ENCODE data around the gene DRC7. TPM values are rescaled to one million over a fixed set of nuclear protein-coding genes. Genes with fewer than 3 reads are reported as not detected.

The DRC7 gene
- total and polyA plus RNA-seq, 9 of the 15 experiments (the other 6 are each of a cell fraction or from before 2014, with no cell fraction given): 0.04 to 0.33 (median 0.12) TPM; not detected in 3

DNA sequence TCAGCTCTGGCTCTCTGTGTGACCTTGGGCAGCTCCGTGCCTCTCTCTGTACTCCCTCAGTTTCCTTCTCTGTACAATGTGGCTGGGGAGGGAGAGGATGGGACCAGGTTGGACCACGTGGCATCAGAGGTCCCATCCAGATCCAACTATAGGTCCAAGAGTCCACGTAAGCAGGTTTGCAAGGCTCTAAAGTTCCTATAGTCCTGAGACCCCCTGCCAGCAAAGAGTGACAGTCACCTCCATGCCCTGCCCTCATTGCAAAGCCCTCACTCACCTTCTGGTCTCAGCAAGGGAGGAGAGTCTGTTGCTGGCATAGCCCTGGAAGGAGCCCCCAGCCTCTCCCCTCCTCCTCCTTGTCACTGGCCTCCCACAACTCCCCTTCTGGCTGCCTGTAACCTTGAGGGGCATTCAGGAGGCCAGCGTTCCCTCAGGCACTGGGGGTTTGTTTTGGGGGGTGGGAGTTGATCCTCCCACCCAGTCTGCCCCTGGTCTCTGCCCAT lies 6.1 kb upstream of the DRC7 start:
- CTCF ChIA-PET (ENCODE audit: low intra/inter-chr PET ratio): no interaction called here
- TF ChIP-seq ZNF175 (CRISPR knock-in tag; IDR thresholded peaks at IDR 0.05; ENCODE audit: low read depth): no peak
- no peak for TF ChIP-seq ZNF253 (CRISPR knock-in tag; conservative IDR thresholded peaks at IDR 0.05)
- no peak for TF ChIP-seq CCAR2 (IDR thresholded peaks at IDR 0.05; ENCODE audit: low read depth, low read length)
- no peak for TF ChIP-seq TBL1XR1 (IDR thresholded peaks at IDR 0.05; ENCODE audit: low read length in 2 of 2)
- no peak for TF ChIP-seq KAT8 (IDR thresholded peaks at IDR 0.05; ENCODE audit: low read depth)
- TF ChIP-seq ZBTB7A (IDR thresholded peaks at IDR 0.05; ENCODE audit: borderline replicate concordance, control insufficient read depth, low read depth, low read length): peak; percentile 48; the same call in 1 of the 2 replicates
- no peak for TF ChIP-seq ZNF354B (CRISPR knock-in tag; IDR thresholded peaks at IDR 0.05)
- TF ChIP-seq ZBTB8A (IDR thresholded peaks at IDR 0.05; ENCODE audit: partially characterized antibody): no peak
- peak; percentile 11 for TF ChIP-seq RBBP5 (IDR thresholded peaks at IDR 0.05; ENCODE audit: borderline replicate concordance, insufficient read depth, low read length, poor library complexity, severe bottlenecking)
- TF ChIP-seq ZNF778 (CRISPR knock-in tag; IDR thresholded peaks at IDR 0.05): no peak
- no peak for TF ChIP-seq SRSF1 (IDR thresholded peaks at IDR 0.05; ENCODE audit: low read depth, low read length)
- TF ChIP-seq NONO (IDR thresholded peaks at IDR 0.05; ENCODE audit: low read depth in 2 of 2, low read length in 1 of 2): no peak
- no peak for TF ChIP-seq HCFC1 (IDR thresholded peaks at IDR 0.05; ENCODE audit: low read depth, low read length)
- no peak for TF ChIP-seq NR2C1 (IDR thresholded peaks at IDR 0.05)
- TF ChIP-seq NR2C1 (tag; IDR thresholded peaks at IDR 0.05): no peak
- TF ChIP-seq, protein P1, sequence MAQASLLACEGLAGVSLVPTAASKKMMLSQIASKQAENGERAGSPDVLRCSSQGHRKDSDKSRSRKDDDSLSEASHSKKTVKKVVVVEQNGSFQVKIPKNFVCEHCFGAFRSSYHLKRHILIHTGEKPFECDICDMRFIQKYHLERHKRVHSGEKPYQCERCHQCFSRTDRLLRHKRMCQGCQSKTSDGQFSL (CRISPR knock-in tag; IDR thresholded peaks at IDR 0.05): peak; percentile 14; the same call in 1 of the 2 replicates
- TF ChIP-seq, protein P1 (tag; IDR thresholded peaks at IDR 0.05): no peak
- intact Hi-C loops (cut with micrococcal nuclease): no loop called here

More for the DNA sequence above, 6.1 kb upstream of the DRC7 start:
- WGBS (ENCODE audit: insufficient coverage, low coverage, missing lambda C conversion rate): 53% methylated on average over 4 of the region's 4 CpGs
- H2AFZ ChIP-seq (ENCODE audit: low read depth, low read length): peak overlapping the region; percentile 60; the same call in 1 of the 2 replicates
- FAIRE-seq: no peak
- no peaks in the 10 kb centered on the region for H4K20me1 ChIP-seq (replicated peaks; ENCODE audit: control insufficient read depth, insufficient read depth, low read length)
- no peaks in the 10 kb centered on the region for H3K9me3 ChIP-seq (replicated peaks; ENCODE audit: control insufficient read depth, insufficient read depth, low read depth, low read length)
- peaks cover 45 to 54% of the 10 kb centered on the region in 2 experiments for H3K4me1 ChIP-seq (replicated peaks in 1 of 2; ENCODE audit: control insufficient read depth in 2 of 2, insufficient read depth in 2 of 2, low read length in 2 of 2)
- peak overlapping the region; percentile 55 to 80 for H3K9ac ChIP-seq (ENCODE audit: insufficient read depth in 1 of 2, low read depth in 2 of 2, low read length in 2 of 2)
- ATAC-seq: no peak
- peak overlapping the region; percentile 74; the same call in 1 of the 2 replicates for H3K4me2 ChIP-seq (ENCODE audit: insufficient read depth, low read length)
- no peaks in the 10 kb centered on the region for H3K36me3 ChIP-seq (ENCODE audit: control insufficient read depth, insufficient read depth, low read length)
- no peaks in the 10 kb centered on the region for H3K27me3 ChIP-seq (ENCODE audit: control insufficient read depth in 2 of 2, insufficient read depth in 2 of 2, low read length in 2 of 2)
- in situ Hi-C loops (cut with MboI): no loop called here
- no peak overlapping the region for H3K4me3 ChIP-seq
- no peak for DNase-seq (ENCODE audit: extremely low read depth in 1 of 4, low spot score in 3 of 4)
- peaks cover 8% of the 10 kb centered on the region for H3K9me1 ChIP-seq (ENCODE audit: control insufficient read depth, insufficient read depth, low read length)
- no peaks in the 10 kb centered on the region for H3K79me2 ChIP-seq (ENCODE audit: control insufficient read depth, insufficient read depth, low read length)
- BruUV-seq (replicated peaks): no TSS peak
- POLR2A ChIA-PET: interaction anchor here (0.6 kb wide), 1 partner anchor 43 kb away, joined by 4 read pairs; no protein-coding TSS in a partner anchor
- H3K27ac ChIP-seq (ENCODE audit: extremely low read depth, low read depth, low read length): no peak overlapping the region; the same call in 2 of the 3 replicates
